ENCODE measurements around the gene MLEC. TPM values are rescaled to one million over a fixed set of nuclear protein-coding genes. Genes with fewer than 3 reads are reported as not detected.

Gene MLEC
- total and polyA plus RNA-seq, 2 of the 13 experiments (the other 11 are each of a cell fraction or from before 2014, with no cell fraction given) = 49.8 to 156 TPM

GRCh38 chr12:120736404-120737331 lies 49.7 kb downstream of the MLEC start:
- ATAC-seq = no peak
- H3K27me3 ChIP-seq (ENCODE audit: control insufficient read depth in 1 of 2, insufficient read depth in 2 of 2, low read length in 2 of 2) = no peaks in the 10 kb centered on the region
- H3K79me2 ChIP-seq (ENCODE audit: insufficient read depth, low read length) = no peaks in the 10 kb centered on the region
- H3K9me3 ChIP-seq (ENCODE audit: low read length) = no peaks in the 10 kb centered on the region
- CTCF ChIA-PET (ENCODE audit: low intra/inter-chr PET ratio, low total read pairs) = no interaction called here
- H2AFZ ChIP-seq (ENCODE audit: low read length) = no peak overlapping the region
- in situ Hi-C loops (cut with HindIII; ENCODE audit: extremely low pct_ligation_motif_present, low pct_unique_long_range_greater_than_20kb) = no loop called here
- WGBS (ENCODE audit: low lambda C conversion rate) = 91% methylated on average over 10 of the region's 38 CpGs
- BruUV-seq (replicated peaks) = no TSS peak
- no peak overlapping the region for H3K4me2 ChIP-seq (ENCODE audit: low read depth, low read length)
- POLR2A ChIA-PET = interaction anchor here (1.6 kb wide), 1 partner anchor 9 kb away, joined by 4 read pairs; no protein-coding TSS in a partner anchor
- DNase-seq (ENCODE audit: low spot score) = no peak
- peaks cover 6% of the 10 kb centered on the region for H3K4me1 ChIP-seq (ENCODE audit: insufficient read depth, low read length)
- FAIRE-seq = no peak
- no peaks in the 10 kb centered on the region for H4K20me1 ChIP-seq (ENCODE audit: insufficient read depth, low read length)
- peaks cover 0 to 1% of the 10 kb centered on the region in 2 experiments; a peak in 2 of 5 replicates for H3K36me3 ChIP-seq (replicated peaks in 1 of 2; ENCODE audit: control insufficient read depth in 1 of 2, insufficient read depth in 2 of 2, low read length in 2 of 2)
- H3K27ac ChIP-seq (ENCODE audit: extremely low read length, insufficient read depth, low read length) = no peak overlapping the region
- H3K4me3 ChIP-seq (replicated peaks in 1 of 3; ENCODE audit: insufficient read depth in 1 of 3, low read depth in 2 of 3, low read length in 3 of 3) = no peak overlapping the region
- TF ChIP-seq TCF7L2 (IDR thresholded peaks at IDR 0.05; ENCODE audit: low read depth, low read length) (no peak), AGO2 (optimal IDR thresholded peaks at IDR 0.05; ENCODE audit: low read depth, low read length) (peak; percentile 36)
- intact Hi-C loops (cut with micrococcal nuclease; ENCODE audit: unreplicated experiment) = no loop called here
- no peak overlapping the region for H3K9ac ChIP-seq (ENCODE audit: insufficient read depth, low read depth, low read length)

GRCh38 chr12:120737557-120738251 lies 50.8 kb downstream of the MLEC start:
- WGBS (ENCODE audit: low lambda C conversion rate) = 87% methylated on average over 13 of the region's 25 CpGs
- ChIA-PET POLR2A (interaction anchor here (1.6 kb wide), 1 partner anchor 10 kb away, joined by 4 read pairs; no protein-coding TSS in a partner anchor), CTCF (ENCODE audit: low intra/inter-chr PET ratio, low total read pairs) (no interaction called here)
- H3K79me2 ChIP-seq (ENCODE audit: insufficient read depth, low read length) = no peaks in the 10 kb centered on the region
- H3K36me3 ChIP-seq (replicated peaks in 1 of 2; ENCODE audit: control insufficient read depth in 1 of 2, insufficient read depth in 2 of 2, low read length in 2 of 2) = peaks cover 0 to 1% of the 10 kb centered on the region in 2 experiments; a peak in 2 of 5 replicates
- peaks cover 16% of the 10 kb centered on the region for H3K4me1 ChIP-seq (ENCODE audit: insufficient read depth, low read length)
- no peaks in the 10 kb centered on the region for H3K27me3 ChIP-seq (ENCODE audit: control insufficient read depth in 1 of 2, insufficient read depth in 2 of 2, low read length in 2 of 2)
- H3K4me2 ChIP-seq (ENCODE audit: low read depth, low read length) = no peak overlapping the region
- in situ Hi-C loops (cut with HindIII; ENCODE audit: extremely low pct_ligation_motif_present, low pct_unique_long_range_greater_than_20kb) = no loop called here
- H4K20me1 ChIP-seq (ENCODE audit: insufficient read depth, low read length) = no peaks in the 10 kb centered on the region
- ATAC-seq (peak; percentile 29), DNase-seq (ENCODE audit: low spot score) (no peak), FAIRE-seq (no peak)
- no peak overlapping the region for H2AFZ ChIP-seq (ENCODE audit: low read length)
- H3K27ac ChIP-seq (ENCODE audit: extremely low read length, insufficient read depth, low read length) = no peak overlapping the region
- H3K4me3 ChIP-seq (replicated peaks in 1 of 3; ENCODE audit: insufficient read depth in 1 of 3, low read depth in 2 of 3, low read length in 3 of 3) = no peak overlapping the region
- H3K9ac ChIP-seq (ENCODE audit: insufficient read depth, low read depth, low read length) = no peak overlapping the region
- intact Hi-C loops (cut with micrococcal nuclease; ENCODE audit: unreplicated experiment) = no loop called here
- no TSS peak for BruUV-seq (replicated peaks)
- H3K9me3 ChIP-seq (ENCODE audit: low read length) = no peaks in the 10 kb centered on the region
- TF ChIP-seq NCOA1 (CRISPR knock-in tag; IDR thresholded peaks at IDR 0.05) (no peak), ATM (IDR thresholded peaks at IDR 0.05; ENCODE audit: borderline replicate concordance) (no peak), HNRNPL (IDR thresholded peaks at IDR 0.05; ENCODE audit: low read depth, low read length) (no peak), PRMT3 (CRISPR knock-in tag; IDR thresholded peaks at IDR 0.05; ENCODE audit: borderline replicate concordance, low read depth) (no peak), PHF8 (CRISPR knock-in tag; IDR thresholded peaks at IDR 0.05) (no peak), RFXAP (CRISPR knock-in tag; IDR thresholded peaks at IDR 0.05; ENCODE audit: borderline replicate concordance) (no peak), ZSCAN31 (CRISPR knock-in tag; IDR thresholded peaks at IDR 0.05; ENCODE audit: low read depth) (no peak), ZNF383 (CRISPR knock-in tag; IDR thresholded peaks at IDR 0.05; ENCODE audit: borderline replicate concordance) (no peak), ZNF605 (CRISPR knock-in tag; IDR thresholded peaks at IDR 0.05) (no peak), STAG1 (CRISPR knock-in tag; IDR thresholded peaks at IDR 0.05) (peak; percentile 16; the same call in 1 of the 2 replicates)
- TF ChIP-seq, protein P1, sequence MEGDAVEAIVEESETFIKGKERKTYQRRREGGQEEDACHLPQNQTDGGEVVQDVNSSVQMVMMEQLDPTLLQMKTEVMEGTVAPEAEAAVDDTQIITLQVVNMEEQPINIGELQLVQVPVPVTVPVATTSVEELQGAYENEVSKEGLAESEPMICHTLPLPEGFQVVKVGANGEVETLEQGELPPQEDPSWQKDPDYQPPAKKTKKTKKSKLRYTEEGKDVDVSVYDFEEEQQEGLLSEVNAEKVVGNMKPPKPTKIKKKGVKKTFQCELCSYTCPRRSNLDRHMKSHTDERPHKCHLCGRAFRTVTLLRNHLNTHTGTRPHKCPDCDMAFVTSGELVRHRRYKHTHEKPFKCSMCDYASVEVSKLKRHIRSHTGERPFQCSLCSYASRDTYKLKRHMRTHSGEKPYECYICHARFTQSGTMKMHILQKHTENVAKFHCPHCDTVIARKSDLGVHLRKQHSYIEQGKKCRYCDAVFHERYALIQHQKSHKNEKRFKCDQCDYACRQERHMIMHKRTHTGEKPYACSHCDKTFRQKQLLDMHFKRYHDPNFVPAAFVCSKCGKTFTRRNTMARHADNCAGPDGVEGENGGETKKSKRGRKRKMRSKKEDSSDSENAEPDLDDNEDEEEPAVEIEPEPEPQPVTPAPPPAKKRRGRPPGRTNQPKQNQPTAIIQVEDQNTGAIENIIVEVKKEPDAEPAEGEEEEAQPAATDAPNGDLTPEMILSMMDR (CRISPR knock-in tag; IDR thresholded peaks at IDR 0.05) = peak; percentile 34; the same call in 1 of the 2 replicates
- TF ChIP-seq, protein P2, sequence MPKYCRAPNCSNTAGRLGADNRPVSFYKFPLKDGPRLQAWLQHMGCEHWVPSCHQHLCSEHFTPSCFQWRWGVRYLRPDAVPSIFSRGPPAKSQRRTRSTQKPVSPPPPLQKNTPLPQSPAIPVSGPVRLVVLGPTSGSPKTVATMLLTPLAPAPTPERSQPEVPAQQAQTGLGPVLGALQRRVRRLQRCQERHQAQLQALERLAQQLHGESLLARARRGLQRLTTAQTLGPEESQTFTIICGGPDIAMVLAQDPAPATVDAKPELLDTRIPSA (CRISPR knock-in tag; IDR thresholded peaks at IDR 0.05; ENCODE audit: borderline replicate concordance) = no peak
